Neural progenitor cell (in vitro differentiated cells): ENCODE results near the gene PRKAG2. TPM values are rescaled to one million over a fixed set of nuclear protein-coding genes. Genes with fewer than 3 reads are reported as not detected.
"Not testable (repeated sequence)": the region's sequence is repeated elsewhere in the genome, so short reads cannot be mapped to it uniquely, and the experiment has no call there.

Experiments used
- DNase-seq: peaks from one replicate; pipeline ENCODE4 v3.0.0-alpha.2; 2016; ENCODE audit warnings: low spot score
- H2AFZ ChIP-seq: fragments of 200-600 bp; sonication (generic); replicated peaks from 2 replicates; pipeline ENCODE4 v1.6.1; 2016; ENCODE audit warnings: antibody characterized with exemption
- H3F3A ChIP-seq: fragments of 200-600 bp; sonication (generic); 2 replicates; pipeline ENCODE4 v1.6.1; 2016; ENCODE audit warnings: antibody characterized with exemption, low read depth
- H3K27ac ChIP-seq: fragments of 200-600 bp; sonication (generic); 2 replicates; pipeline ENCODE4 v1.5.1; 2016; ENCODE audit warnings: mild to moderate bottlenecking
- H3K27me3 ChIP-seq: fragments of 200-600 bp; sonication (generic); 2 replicates; pipeline ENCODE4 v1.6.1; 2016; ENCODE audit warnings: mild to moderate bottlenecking, moderate library complexity
- H3K36me3 ChIP-seq: fragments of 200-600 bp; sonication (generic); 2 replicates; pipeline ENCODE4 v1.5.1; 2016
- H3K4me1 ChIP-seq: fragments of 200-600 bp; sonication (generic); 2 replicates; pipeline ENCODE4 v1.6.1; 2016; ENCODE audit warnings: mixed run types
- H3K4me2 ChIP-seq: fragments of 200-600 bp; sonication (generic); 2 replicates; pipeline ENCODE4 v1.6.1; 2016
- H3K4me3 ChIP-seq: fragments of 200-600 bp; sonication (generic); 2 replicates; pipeline ENCODE4 v1.5.1; 2016
- H3K79me2 ChIP-seq: fragments of 200-600 bp; sonication (generic); 2 replicates; pipeline ENCODE4 v1.6.1; 2016; ENCODE audit warnings: low read depth
- H3K9ac ChIP-seq: fragments of 200-600 bp; sonication (generic); 2 replicates; pipeline ENCODE4 v1.6.1; 2016
- H3K9me3 ChIP-seq: fragments of 200-600 bp; sonication (generic); 2 replicates; pipeline ENCODE4 v1.5.1; 2016; ENCODE audit warnings: low read depth
- H4K20me1 ChIP-seq: fragments of 200-600 bp; sonication (generic); 2 replicates; pipeline ENCODE4 v1.6.1; 2016; ENCODE audit warnings: low read depth
- H3K27ac Mint-ChIP-seq: 3 replicates; pipeline ENCODE4 v1.8.0; 2021; ENCODE audit warnings: mixed read lengths
- H3K27me3 Mint-ChIP-seq: 2 replicates; pipeline ENCODE4 v1.8.0; 2022; ENCODE audit warnings: low read depth, mild to moderate bottlenecking, inconsistent platforms, moderate library complexity, mixed read lengths; ENCODE audit not compliant: insufficient read depth
- H3K36me3 Mint-ChIP-seq: 3 replicates; pipeline ENCODE4 v1.8.0; 2021; ENCODE audit warnings: mixed read lengths
- H3K4me1 Mint-ChIP-seq: 3 replicates; pipeline ENCODE4 v1.8.0; 2021; ENCODE audit warnings: mixed read lengths
- H3K4me3 Mint-ChIP-seq: 3 replicates; pipeline ENCODE4 v1.8.0; 2021; ENCODE audit warnings: mild to moderate bottlenecking, moderate library complexity, mixed read lengths
- H3K9me3 Mint-ChIP-seq: 3 replicates; pipeline ENCODE4 v1.8.0; 2020; ENCODE audit warnings: mixed read lengths
- EZH2 ChIP-seq: fragments of 200-600 bp; sonication (generic); IDR thresholded peaks from 2 replicates; pipeline ENCODE4 v1.6.1; 2017; ENCODE audit warnings: antibody characterized with exemption, mild to moderate bottlenecking, moderate library complexity
- EZH2phosphoT487 ChIP-seq: fragments of 200-600 bp; sonication (generic); IDR thresholded peaks from 2 replicates; pipeline ENCODE4 v1.6.1; 2017; ENCODE audit warnings: antibody characterized with exemption
- total RNA-seq: library from RNA; depleted of rRNA; stranded (reverse); fragments of >200 nt; gene quantifications from 2 replicates; pipeline ENCODE4 v1.2.3, GENCODE V29; 2015; ENCODE audit warnings: low replicate concordance
- TF ChIP-seq, protein P1 (sequence below): fragments of 200-600 bp; sonication (generic); IDR thresholded peaks from 2 replicates; pipeline ENCODE4 v1.5.1; 2017; ENCODE audit warnings: antibody characterized with exemption, mild to moderate bottlenecking

The PRKAG2 gene
- total RNA-seq, 1 donor from 2014 or later, result 11.4 TPM

DNA sequence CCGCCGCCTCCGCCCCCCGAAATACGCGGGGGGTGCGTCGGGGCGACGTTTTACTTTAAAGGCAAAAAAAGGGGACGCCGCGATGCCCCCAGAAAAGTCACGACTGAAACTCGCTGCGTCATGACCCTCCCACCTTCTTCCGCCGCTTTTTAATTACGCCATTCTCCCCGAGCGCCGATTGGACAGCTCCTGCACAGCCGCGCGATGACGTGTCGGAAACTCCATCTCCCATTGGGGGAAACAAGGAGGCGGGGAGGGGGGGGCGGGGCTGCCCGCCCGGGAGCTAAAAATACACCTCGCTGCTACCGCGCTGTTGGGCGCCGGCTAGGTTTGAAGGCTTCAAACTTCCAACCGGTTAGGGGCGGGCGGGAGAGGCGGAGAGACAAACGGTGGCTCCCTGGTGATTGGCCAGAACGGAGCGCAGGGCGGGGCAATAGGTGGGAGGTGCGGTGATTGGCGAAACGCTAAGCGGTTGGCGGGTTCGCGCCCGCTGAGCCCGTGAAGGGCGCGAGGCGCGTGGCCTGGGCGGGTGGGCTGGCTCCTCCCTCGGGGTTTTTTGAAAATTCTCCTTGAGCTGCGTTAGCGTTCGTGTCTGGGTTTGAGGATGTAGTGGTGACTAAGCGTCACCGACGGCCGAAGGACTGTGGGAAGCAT lies 357.0 kb downstream of the PRKAG2 start, which contains the start of gene RHEB:
RHEB (minus strand) TSS at position 131 of the 654 bp plus-strand sequence. CDS start 384 bp downstream, outside the sequence.
- H3K36me3 ChIP-seq, result no peaks in the 10 kb centered on the region
- H3K27me3 Mint-ChIP-seq, result peaks cover 9% of the 10 kb centered on the region
- DNase-seq, result peak; percentile 99
- peak within 1 kb of the TSS; percentile 86 for H3K4me3 ChIP-seq
- H3K9ac ChIP-seq, result peak within 1 kb of the TSS; percentile 95
- no peaks in the 10 kb centered on the region for H3K27me3 ChIP-seq
- peak within 1 kb of the TSS; percentile 97 for H3K4me3 Mint-ChIP-seq
- peaks cover 41% of the 10 kb centered on the region for H4K20me1 ChIP-seq
- peaks cover 10% of the 10 kb centered on the region for H3K4me1 ChIP-seq
- TF ChIP-seq, protein P1, sequence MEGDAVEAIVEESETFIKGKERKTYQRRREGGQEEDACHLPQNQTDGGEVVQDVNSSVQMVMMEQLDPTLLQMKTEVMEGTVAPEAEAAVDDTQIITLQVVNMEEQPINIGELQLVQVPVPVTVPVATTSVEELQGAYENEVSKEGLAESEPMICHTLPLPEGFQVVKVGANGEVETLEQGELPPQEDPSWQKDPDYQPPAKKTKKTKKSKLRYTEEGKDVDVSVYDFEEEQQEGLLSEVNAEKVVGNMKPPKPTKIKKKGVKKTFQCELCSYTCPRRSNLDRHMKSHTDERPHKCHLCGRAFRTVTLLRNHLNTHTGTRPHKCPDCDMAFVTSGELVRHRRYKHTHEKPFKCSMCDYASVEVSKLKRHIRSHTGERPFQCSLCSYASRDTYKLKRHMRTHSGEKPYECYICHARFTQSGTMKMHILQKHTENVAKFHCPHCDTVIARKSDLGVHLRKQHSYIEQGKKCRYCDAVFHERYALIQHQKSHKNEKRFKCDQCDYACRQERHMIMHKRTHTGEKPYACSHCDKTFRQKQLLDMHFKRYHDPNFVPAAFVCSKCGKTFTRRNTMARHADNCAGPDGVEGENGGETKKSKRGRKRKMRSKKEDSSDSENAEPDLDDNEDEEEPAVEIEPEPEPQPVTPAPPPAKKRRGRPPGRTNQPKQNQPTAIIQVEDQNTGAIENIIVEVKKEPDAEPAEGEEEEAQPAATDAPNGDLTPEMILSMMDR, result no peak
- TF ChIP-seq EZH2phosphoT487, result no peak
- no peaks in the 10 kb centered on the region for H3F3A ChIP-seq
- H3K27ac ChIP-seq, result peak within 1 kb of the TSS; percentile 97
- peaks cover 10% of the 10 kb centered on the region for H3K9me3 Mint-ChIP-seq
- peak within 1 kb of the TSS; percentile 99 for H3K27ac Mint-ChIP-seq
- peaks cover 18% of the 10 kb centered on the region for H3K36me3 Mint-ChIP-seq
- peaks cover 16% of the 10 kb centered on the region for H3K4me1 Mint-ChIP-seq
- H2AFZ ChIP-seq, result peak within 1 kb of the TSS; percentile 15
- peak within 1 kb of the TSS; percentile 87 for H3K4me2 ChIP-seq
- no peaks in the 10 kb centered on the region for H3K9me3 ChIP-seq
- H3K79me2 ChIP-seq, result peaks cover 43% of the 10 kb centered on the region

DNA sequence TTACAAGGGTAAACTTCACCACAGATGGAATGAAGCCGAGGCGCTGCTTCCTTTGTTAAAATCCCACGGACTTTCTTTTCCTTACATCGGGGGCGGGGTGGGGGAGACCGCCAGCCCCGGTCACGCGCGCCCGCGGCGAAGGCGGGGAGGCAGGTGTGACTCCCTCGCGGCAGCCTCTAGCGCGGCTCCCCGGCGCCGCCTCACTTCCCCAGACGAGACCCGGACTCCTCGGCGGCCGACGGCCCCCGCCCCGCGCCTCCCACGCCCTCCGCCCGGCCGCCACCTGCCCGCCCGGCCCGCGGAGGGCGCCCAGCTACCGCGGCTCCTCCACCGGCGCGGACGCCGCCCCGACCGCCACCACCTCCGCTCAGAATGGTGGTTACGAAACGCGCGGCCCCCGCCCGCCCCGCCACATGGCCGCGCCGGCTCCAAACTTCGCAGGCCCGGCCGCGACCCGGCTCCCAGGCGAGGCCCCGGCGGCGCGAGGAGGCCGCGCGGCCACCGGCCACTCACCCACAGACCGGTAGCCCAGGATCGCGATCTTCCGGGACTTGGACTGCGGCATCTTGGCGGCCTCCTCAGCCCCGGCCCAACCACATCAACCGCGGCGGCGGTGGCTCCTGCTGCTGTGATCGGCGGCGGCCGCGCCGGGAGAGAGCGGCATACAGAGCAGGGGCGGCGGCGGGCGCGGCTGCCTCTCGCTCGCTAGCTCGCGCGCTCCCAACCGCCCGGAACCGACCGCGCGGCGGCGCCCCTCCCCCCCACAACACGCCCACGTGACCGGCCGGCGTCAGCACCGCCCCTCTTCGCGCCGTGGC lies 357.8 kb downstream of the PRKAG2 start:
- H3K4me1 ChIP-seq, H3F3A ChIP-seq, H3K9me3 ChIP-seq, H2AFZ ChIP-seq, H3K36me3 ChIP-seq, H3K27me3 ChIP-seq, H3K27me3 Mint-ChIP-seq: not testable (repeated sequence)
- Histone ChIP-seq H4K20me1 (peaks cover 48% of the 10 kb centered on the region), H3K4me2 (peak overlapping the region; percentile 87), H3K27ac (peak overlapping the region; percentile 97), H3K4me3 (peak overlapping the region; percentile 86), H3K9ac (peak overlapping the region; percentile 95), H3K79me2 (peaks cover 50% of the 10 kb centered on the region)
- H3K9me3 Mint-ChIP-seq, result peaks cover 14% of the 10 kb centered on the region
- peak overlapping the region; percentile 97 for H3K4me3 Mint-ChIP-seq
- peaks cover 16% of the 10 kb centered on the region for H3K4me1 Mint-ChIP-seq
- H3K27ac Mint-ChIP-seq, result peak overlapping the region; percentile 95
- H3K36me3 Mint-ChIP-seq, result peaks cover 22% of the 10 kb centered on the region
- DNase-seq, result peak; percentile 71

DNA sequence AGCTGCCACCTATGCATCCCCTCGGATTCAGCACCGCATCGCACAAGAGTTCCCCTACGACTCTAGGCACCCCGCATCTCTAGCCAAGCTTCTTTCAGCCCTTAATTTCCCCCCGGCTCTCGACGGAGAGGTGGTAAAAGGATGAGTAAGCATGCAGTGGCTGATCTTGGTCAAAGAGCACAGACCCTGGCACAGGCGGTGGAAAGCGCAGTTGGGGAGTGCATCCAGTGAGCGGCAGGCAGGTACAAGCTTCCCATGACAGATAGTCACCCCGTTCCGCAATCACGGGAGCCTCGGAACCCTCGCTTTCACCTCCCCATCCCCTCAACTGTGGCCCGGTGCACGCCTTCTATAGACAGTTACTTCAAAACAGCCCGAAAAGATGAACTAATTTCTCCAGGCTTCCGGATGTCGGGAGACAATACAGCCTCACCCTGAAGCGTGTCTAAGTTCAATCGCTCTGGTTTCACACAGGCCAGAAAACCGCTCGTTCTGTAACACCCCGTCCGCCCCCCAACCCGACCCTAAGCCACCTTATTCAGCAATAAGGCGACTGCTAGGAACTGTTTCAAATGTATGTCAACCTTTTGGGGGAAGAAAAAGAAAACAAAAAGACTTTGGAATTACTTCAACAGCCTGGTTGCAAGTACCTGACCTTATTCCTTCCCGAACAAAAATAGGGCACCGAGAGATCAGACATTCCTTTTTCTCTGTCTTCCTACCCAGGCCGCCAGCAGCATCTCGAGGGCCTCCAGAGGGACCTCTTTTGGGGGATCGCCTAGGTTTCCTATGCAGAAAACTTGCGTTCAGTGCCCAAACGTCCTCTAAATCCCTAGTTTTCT lies 358.6 kb downstream of the PRKAG2 start:
- DNase-seq, result peak; percentile 49
- peak overlapping the region; percentile 95 for H3K27ac Mint-ChIP-seq
- no peaks in the 10 kb centered on the region for H3K27me3 ChIP-seq
- H4K20me1 ChIP-seq, result peaks cover 56% of the 10 kb centered on the region
- H3K9me3 ChIP-seq, result no peaks in the 10 kb centered on the region
- H3K36me3 ChIP-seq, result no peaks in the 10 kb centered on the region
- H3K4me1 ChIP-seq, result peaks cover 10% of the 10 kb centered on the region
- no peak overlapping the region for H3K27ac ChIP-seq
- peaks cover 20% of the 10 kb centered on the region for H3K9me3 Mint-ChIP-seq
- H3K4me3 ChIP-seq, result peak overlapping the region; percentile 86
- peak overlapping the region; percentile 95 for H3K9ac ChIP-seq
- no peak overlapping the region for H2AFZ ChIP-seq
- peaks cover 16% of the 10 kb centered on the region for H3K4me1 Mint-ChIP-seq
- peaks cover 59% of the 10 kb centered on the region for H3K79me2 ChIP-seq
- peak overlapping the region; percentile 87 for H3K4me2 ChIP-seq
- no peaks in the 10 kb centered on the region for H3F3A ChIP-seq
- peaks cover 29% of the 10 kb centered on the region for H3K36me3 Mint-ChIP-seq
- H3K4me3 Mint-ChIP-seq, result peak overlapping the region; percentile 97
- TF ChIP-seq, protein P1, result no peak
- no peak for TF ChIP-seq EZH2
- TF ChIP-seq EZH2phosphoT487, result no peak
- peaks cover 7% of the 10 kb centered on the region for H3K27me3 Mint-ChIP-seq
